NCI-H82 (cell line): ENCODE results near the gene IL32.
"Not testable (repeated sequence)": the region's sequence is repeated elsewhere in the genome, so short reads cannot be mapped to it uniquely, and the experiment has no call there.

Experiments
- DNase-seq: peaks from one replicate; lab custom pipeline; 2025; lab: John Stamatoyannopoulos, UW

Gene IL32

GRCh38 chr16:3070608-3071111 is 5.2 kb downstream of the IL32 start:
- DNase-seq = no peak

- no peak for DNase-seq
Observed at GRCh38 chr16:3071655-3072054, 6.2 kb downstream of the IL32 start.

GRCh38 chr16:3072148-3072547 is 6.7 kb downstream of the IL32 start:
- DNase-seq = not testable (repeated sequence)

- DNase-seq = not testable (repeated sequence)
Observed at GRCh38 chr16:3072576-3073263, 7.3 kb downstream of the IL32 start.

- no peak for DNase-seq
Observed at GRCh38 chr16:3073448-3073847, 8.0 kb downstream of the IL32 start.

GRCh38 chr16:3074860-3075522 is 9.6 kb downstream of the IL32 start:
- DNase-seq = no peak

- DNase-seq = no peak
Observed at GRCh38 chr16:3075523-3075915, 10.1 kb downstream of the IL32 start.

GRCh38 chr16:3075946-3076345 is 10.5 kb downstream of the IL32 start:
- not testable (repeated sequence) for DNase-seq

- no peak for DNase-seq
Observed at GRCh38 chr16:3076577-3076976, 11.1 kb downstream of the IL32 start.

GRCh38 chr16:3080024-3080423 is 14.6 kb downstream of the IL32 start:
- no peak for DNase-seq

- not testable (repeated sequence) for DNase-seq
Observed at GRCh38 chr16:3081957-3082356, 16.5 kb downstream of the IL32 start.

- DNase-seq = not testable (repeated sequence)
Observed at GRCh38 chr16:3083408-3083807, 18.0 kb downstream of the IL32 start.

- no peak for DNase-seq
Observed at GRCh38 chr16:3084491-3084890, 19.1 kb downstream of the IL32 start.

- DNase-seq = no peak
Observed at GRCh38 chr16:3084969-3085670, 19.7 kb downstream of the IL32 start.

GRCh38 chr16:3085868-3086595 is 20.6 kb downstream of the IL32 start:
- DNase-seq = no peak

- no peak for DNase-seq
Observed at GRCh38 chr16:3086596-3087242, 21.3 kb downstream of the IL32 start.

- DNase-seq = no peak
Observed at GRCh38 chr16:3087243-3088235, 22.1 kb downstream of the IL32 start.

- DNase-seq = no peak
Observed at GRCh38 chr16:3088450-3088849, 23.0 kb downstream of the IL32 start.

GRCh38 chr16:3088925-3089716 is 23.7 kb downstream of the IL32 start:
- DNase-seq = no peak
